WTC11 (cell line): ENCODE data around the gene OR2D3. TPM values are rescaled to one million over a fixed set of nuclear protein-coding genes. Genes with fewer than 3 reads are reported as not detected.

Experiments used
- ATAC-seq: fragments of 200-7000 bp; cut with Tn5 transposase; 2 replicates; pipeline ENCODE4 v1.10.0; 2021; ENCODE audit warnings: mild to moderate bottlenecking, moderate library complexity
- CTCF ChIA-PET: fragments of 300-600 bp; sonication (Branson Sonifier 250); formaldehyde crosslinking; loops from one replicate; lab custom pipeline; 2021; ENCODE audit warnings: antibody characterized with exemption; lab: Charles Lee
- POLR2A ChIA-PET: fragments of 350-600 bp; sonication (Branson Sonifier 250); formaldehyde crosslinking; loops from one replicate; lab custom pipeline; 2021; ENCODE audit warnings: antibody characterized with exemption; lab: Charles Lee
- DNase-seq: peaks from one replicate; pipeline ENCODE4 v3.0.0; 2021; ENCODE audit warnings: low spot score
- H3K27ac Mint-ChIP-seq: 2 replicates; pipeline ENCODE4 v1.8.0; 2021; ENCODE audit warnings: mixed read lengths
- H3K27me3 Mint-ChIP-seq: 2 replicates; pipeline ENCODE4 v1.8.0; 2021; ENCODE audit warnings: low read depth, mild to moderate bottlenecking, moderate library complexity, mixed read lengths
- H3K36me3 Mint-ChIP-seq: 2 replicates; pipeline ENCODE4 v1.8.0; 2021; ENCODE audit warnings: mixed read lengths
- H3K4me1 Mint-ChIP-seq: 2 replicates; pipeline ENCODE4 v1.8.0; 2022; ENCODE audit warnings: mixed read lengths
- H3K4me3 Mint-ChIP-seq: 2 replicates; pipeline ENCODE4 v1.8.0; 2021; ENCODE audit warnings: mild to moderate bottlenecking, moderate library complexity, mixed read lengths
- H3K9me3 Mint-ChIP-seq: 2 replicates; pipeline ENCODE4 v1.8.0; 2021; ENCODE audit warnings: mixed read lengths
- ARID4B ChIP-seq: sonication (generic); formaldehyde crosslinking; IDR thresholded peaks from 2 replicates; pipeline ENCODE4 v1.8.0; 2023; ENCODE audit warnings: missing genetic modification reagents, mild to moderate bottlenecking, borderline replicate concordance
- ATF6 ChIP-seq: sonication (generic); formaldehyde crosslinking; IDR thresholded peaks from 2 replicates; pipeline ENCODE4 v1.8.1; 2023; ENCODE audit warnings: mild to moderate bottlenecking, missing genetic modification reagents
- ERG ChIP-seq: fragments of 250-450 bp; sonication (Bioruptor Pico); IDR thresholded peaks from 2 replicates; pipeline ENCODE4 v1.8.0; 2021; ENCODE audit warnings: mild to moderate bottlenecking
- NFYB ChIP-seq: sonication (generic); formaldehyde crosslinking; conservative IDR thresholded peaks from 2 replicates; pipeline ENCODE4 v1.8.0; 2022; ENCODE audit warnings: low read depth, missing genetic modification reagents
- RORB ChIP-seq: fragments of 250-450 bp; sonication (Bioruptor Pico); IDR thresholded peaks from 2 replicates; pipeline ENCODE4 v1.9.0; 2021; ENCODE audit warnings: mild to moderate bottlenecking
- STAT6 ChIP-seq: sonication (generic); formaldehyde crosslinking; conservative IDR thresholded peaks from 2 replicates; pipeline ENCODE4 v1.8.1; 2023; ENCODE audit warnings: mild to moderate bottlenecking, low read depth, missing genetic modification reagents, moderate library complexity
- TEAD4 ChIP-seq: sonication (generic); formaldehyde crosslinking; IDR thresholded peaks from 2 replicates; pipeline ENCODE4 v1.8.0; 2022; ENCODE audit warnings: mild to moderate bottlenecking, missing genetic modification reagents
- ZBTB21 ChIP-seq: sonication (generic); formaldehyde crosslinking; IDR thresholded peaks from 2 replicates; pipeline ENCODE4 v1.8.1; 2023; ENCODE audit warnings: mild to moderate bottlenecking, missing genetic modification reagents, borderline replicate concordance
- ZBTB43 ChIP-seq: sonication (generic); formaldehyde crosslinking; IDR thresholded peaks from 2 replicates; pipeline ENCODE4 v1.8.1; 2023; ENCODE audit warnings: mild to moderate bottlenecking, missing genetic modification reagents
- ZNF416 ChIP-seq: fragments of 250-450 bp; sonication (Bioruptor Pico); IDR thresholded peaks from 2 replicates; pipeline ENCODE4 v1.9.0; 2021; ENCODE audit warnings: mild to moderate bottlenecking, inconsistent platforms
- total RNA-seq: library from RNA; stranded (reverse); gene quantifications from 3 replicates; pipeline ENCODE4 v1.2.3, GENCODE V29; 2021
- TF ChIP-seq, protein P1 (sequence below): sonication (generic); formaldehyde crosslinking; IDR thresholded peaks from 2 replicates; pipeline ENCODE4 v1.8.0; 2022; ENCODE audit warnings: missing genetic modification reagents

Gene OR2D3
- total RNA-seq, 1 experiment from 2014 or later: not detected

DNA sequence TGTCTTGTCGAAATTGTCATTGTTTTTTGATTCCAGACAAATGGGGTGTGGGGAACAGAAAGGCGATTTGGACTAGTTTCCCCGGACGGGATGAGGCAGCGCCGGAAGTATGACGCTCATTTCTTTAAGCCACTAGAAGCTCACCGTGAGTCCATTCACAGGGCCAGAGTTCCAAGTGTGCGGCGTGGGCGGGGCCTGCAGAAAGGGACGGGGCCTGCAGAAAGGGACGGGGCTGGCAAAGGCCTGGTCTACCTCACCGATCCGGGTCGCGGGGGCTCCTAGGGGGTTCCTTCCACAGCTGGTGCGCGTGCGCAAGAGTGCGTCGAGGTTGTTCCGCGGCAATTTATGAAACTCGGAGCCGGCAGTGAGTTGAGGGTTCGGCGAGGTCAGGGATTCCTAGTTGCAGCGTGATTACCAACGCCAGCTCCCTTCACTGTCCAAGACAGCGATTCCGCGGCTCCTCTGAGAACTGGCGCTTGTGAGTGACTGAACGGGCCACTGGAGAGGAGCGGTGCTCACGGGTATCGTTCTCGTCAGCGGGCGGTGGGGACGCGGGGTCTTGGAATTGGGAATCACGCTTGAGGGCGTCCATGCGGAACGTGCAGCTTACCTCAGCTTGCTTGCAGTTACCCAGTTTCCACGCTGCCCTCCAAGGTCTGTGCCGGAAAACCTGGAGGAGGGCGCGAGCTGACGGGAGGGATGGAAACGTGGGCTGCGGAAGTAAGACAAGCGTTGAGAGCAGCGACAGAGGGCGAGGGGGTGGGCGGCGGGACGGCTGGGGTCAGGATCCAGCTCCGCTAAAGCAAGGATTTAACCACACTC, 5.6 kb downstream of the OR2D3 start, which contains the start of gene ZNF215 (continued):
- TF ChIP-seq, protein P1, sequence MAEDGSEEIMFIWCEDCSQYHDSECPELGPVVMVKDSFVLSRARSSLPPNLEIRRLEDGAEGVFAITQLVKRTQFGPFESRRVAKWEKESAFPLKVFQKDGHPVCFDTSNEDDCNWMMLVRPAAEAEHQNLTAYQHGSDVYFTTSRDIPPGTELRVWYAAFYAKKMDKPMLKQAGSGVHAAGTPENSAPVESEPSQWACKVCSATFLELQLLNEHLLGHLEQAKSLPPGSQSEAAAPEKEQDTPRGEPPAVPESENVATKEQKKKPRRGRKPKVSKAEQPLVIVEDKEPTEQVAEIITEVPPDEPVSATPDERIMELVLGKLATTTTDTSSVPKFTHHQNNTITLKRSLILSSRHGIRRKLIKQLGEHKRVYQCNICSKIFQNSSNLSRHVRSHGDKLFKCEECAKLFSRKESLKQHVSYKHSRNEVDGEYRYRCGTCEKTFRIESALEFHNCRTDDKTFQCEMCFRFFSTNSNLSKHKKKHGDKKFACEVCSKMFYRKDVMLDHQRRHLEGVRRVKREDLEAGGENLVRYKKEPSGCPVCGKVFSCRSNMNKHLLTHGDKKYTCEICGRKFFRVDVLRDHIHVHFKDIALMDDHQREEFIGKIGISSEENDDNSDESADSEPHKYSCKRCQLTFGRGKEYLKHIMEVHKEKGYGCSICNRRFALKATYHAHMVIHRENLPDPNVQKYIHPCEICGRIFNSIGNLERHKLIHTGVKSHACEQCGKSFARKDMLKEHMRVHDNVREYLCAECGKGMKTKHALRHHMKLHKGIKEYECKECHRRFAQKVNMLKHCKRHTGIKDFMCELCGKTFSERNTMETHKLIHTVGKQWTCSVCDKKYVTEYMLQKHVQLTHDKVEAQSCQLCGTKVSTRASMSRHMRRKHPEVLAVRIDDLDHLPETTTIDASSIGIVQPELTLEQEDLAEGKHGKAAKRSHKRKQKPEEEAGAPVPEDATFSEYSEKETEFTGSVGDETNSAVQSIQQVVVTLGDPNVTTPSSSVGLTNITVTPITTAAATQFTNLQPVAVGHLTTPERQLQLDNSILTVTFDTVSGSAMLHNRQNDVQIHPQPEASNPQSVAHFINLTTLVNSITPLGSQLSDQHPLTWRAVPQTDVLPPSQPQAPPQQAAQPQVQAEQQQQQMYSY (CRISPR knock-in tag): peak; percentile 79
- 0 out of 2 replicates have a peak, but pooled peaks have one; percentile 49 for TF ChIP-seq ZBTB43

GRCh38 chr11:6927030-6927617, 6.3 kb downstream of the OR2D3 start:
- peaks cover 7% of the 10 kb centered on the region; the same call in 1 of the 2 replicates for H3K36me3 Mint-ChIP-seq
- no peaks in the 10 kb centered on the region for H3K9me3 Mint-ChIP-seq
- H3K4me3 Mint-ChIP-seq: peak overlapping the region; percentile 99
- no peak for DNase-seq
- no peaks in the 10 kb centered on the region; the same call in 1 of the 2 replicates for H3K27me3 Mint-ChIP-seq
- H3K27ac Mint-ChIP-seq: peak overlapping the region; percentile 80
- ChIA-PET CTCF (interaction anchor here (2.3 to 4.7 kb wide), 3 partner anchors 110 to 172 kb away, joined by 13 to 22 read pairs (median 14); no protein-coding TSS in a partner anchor), POLR2A (no interaction called here)
- H3K4me1 Mint-ChIP-seq: peaks cover 36% of the 10 kb centered on the region
- no peak for ATAC-seq
- TF ChIP-seq ERG (no peak), ARID4B (CRISPR knock-in tag) (no peak), RORB (no peak), ZBTB21 (CRISPR knock-in tag) (no peak), NFYB (no peak), STAT6 (CRISPR knock-in tag) (no peak), ATF6 (CRISPR knock-in tag) (no peak), ZNF416 (CRISPR knock-in tag) (no peak), TEAD4 (CRISPR knock-in tag) (no peak)
- TF ChIP-seq, protein P1 (CRISPR knock-in tag): no peak
